MM.1S (cell line): ENCODE measurements around the gene GRIK2.

Experiments
- CTCF ChIP-seq: fragments of 300-600 bp; sonication (generic); IDR thresholded peaks from 2 replicates; pipeline ENCODE4 v1.5.1; 2016; ENCODE audit warnings: antibody characterized with exemption, low read length, mixed read lengths
- EZH2 ChIP-seq: fragments of 300-600 bp; sonication (generic); optimal IDR thresholded peaks from 2 replicates; pipeline ENCODE3; 2017; ENCODE audit warnings: low read depth, mild to moderate bottlenecking, antibody characterized with exemption, low read length, mixed read lengths
- EZH2phosphoT487 ChIP-seq: fragments of 300-600 bp; sonication (generic); IDR thresholded peaks from 2 replicates; pipeline ENCODE4 v1.6.1; 2018; ENCODE audit warnings: antibody characterized with exemption, low read length

DNA sequence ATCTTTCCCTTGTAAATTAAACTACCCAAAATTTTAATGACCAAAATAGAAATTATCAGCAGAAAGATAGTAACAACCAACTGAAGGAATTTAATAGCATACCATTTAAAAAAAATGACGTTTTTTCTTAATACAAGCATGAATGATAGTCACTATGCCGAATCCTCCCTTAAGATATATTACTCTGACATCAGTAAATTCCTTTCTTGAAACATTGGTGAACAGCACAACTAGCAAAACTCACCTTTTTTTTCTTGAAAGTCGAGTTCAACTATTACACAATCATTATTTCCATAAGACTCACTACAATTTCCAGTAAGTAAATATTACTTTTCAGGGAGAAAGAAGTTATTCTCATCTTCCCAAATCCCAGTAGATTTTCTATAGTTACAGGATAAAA, 433.2 kb downstream of the GRIK2 start:
- TF ChIP-seq CTCF: no peak
- TF ChIP-seq EZH2phosphoT487: no peak
- TF ChIP-seq EZH2: no peak
